Activated T-cell treated with anti-CD3 and anti-CD28 coated beads, Interleukin-2, amount 50 U/mL, for 1 hour (primary cell): ENCODE data around the gene SLC35B1.
"Not testable (repeated sequence)": the region's sequence is repeated elsewhere in the genome, so short reads cannot be mapped to it uniquely, and the experiment has no call there.

Experiments
- DNase-seq: peaks from one replicate; pipeline ENCODE4 v3.0.0-alpha.2; 2020

Gene SLC35B1

DNA sequence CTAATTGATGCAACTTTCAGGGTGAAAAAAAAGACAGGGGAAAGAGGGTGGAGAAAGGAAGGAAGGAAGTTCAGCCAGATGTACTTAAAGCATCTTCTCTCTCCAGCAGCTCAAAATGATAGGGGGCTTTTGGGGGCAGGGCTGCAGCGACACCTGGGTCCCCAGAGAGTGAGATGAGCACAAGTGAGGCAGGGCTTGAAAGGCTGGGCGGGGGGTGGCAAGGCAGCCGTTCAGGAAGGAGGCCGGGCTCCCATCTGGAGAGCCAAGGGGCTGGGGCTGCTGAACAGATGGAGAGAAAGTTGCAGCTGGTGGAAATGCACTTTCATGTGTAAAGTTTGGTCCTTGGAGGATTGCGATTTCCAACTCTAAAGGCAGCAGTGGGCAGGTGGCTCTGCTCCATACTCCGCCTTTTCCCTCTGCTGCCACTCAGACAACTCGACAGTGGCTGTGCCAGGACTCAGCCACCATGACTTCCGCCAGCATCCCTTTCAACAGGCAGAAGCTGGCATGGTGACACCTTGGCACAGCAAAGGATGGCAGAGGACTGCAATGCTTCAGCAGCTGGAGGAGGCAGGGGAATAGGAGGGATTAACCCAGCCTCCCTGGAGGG lies 7.7 kb downstream of the SLC35B1 start:
- no peak for DNase-seq

DNA sequence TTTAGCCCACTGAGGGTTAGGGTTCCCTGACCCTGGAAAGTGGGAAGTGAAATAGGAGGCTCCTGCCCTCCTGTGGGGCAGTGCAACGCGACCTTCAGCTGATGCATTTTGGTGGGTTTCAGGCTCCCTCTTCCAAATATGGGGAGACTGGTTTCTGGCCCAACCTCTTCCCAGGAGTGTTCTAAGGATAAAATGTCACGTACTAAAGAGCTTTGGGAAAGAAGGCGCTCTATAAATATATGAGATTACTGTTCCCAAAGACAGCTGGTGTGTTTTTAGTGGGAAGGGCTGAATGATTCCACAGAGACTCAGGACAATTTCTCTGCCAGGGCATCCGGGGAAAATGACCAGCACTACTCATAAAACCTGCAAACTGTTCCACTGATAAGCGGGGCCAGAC lies 9.8 kb downstream of the SLC35B1 start:
- DNase-seq = no peak

DNA sequence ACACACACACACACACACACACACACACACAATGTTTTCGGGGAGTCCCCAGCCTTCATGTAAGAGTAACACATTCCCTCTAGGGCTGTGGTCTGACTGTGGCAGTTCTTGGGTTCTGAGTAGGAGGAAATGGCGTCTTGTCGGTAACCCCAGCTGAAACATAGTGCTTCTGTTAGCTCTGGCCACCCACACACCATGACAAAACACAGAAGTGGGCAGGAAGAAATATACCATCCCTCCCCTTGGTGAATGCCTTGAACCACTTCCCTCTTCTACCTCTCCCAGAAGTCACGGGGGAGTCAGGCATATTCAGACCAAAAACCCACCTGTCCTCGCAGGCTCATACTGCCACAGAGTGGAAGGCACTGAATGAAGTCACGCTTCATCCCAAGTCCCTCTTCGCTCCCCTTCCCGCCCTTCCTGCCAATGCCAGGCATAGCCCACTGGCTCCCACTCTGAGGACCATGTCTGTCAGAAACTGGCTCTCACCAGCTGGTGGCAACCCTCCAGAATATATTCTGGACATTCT lies 11.5 kb downstream of the SLC35B1 start:
- peak; percentile 50 for DNase-seq

DNA sequence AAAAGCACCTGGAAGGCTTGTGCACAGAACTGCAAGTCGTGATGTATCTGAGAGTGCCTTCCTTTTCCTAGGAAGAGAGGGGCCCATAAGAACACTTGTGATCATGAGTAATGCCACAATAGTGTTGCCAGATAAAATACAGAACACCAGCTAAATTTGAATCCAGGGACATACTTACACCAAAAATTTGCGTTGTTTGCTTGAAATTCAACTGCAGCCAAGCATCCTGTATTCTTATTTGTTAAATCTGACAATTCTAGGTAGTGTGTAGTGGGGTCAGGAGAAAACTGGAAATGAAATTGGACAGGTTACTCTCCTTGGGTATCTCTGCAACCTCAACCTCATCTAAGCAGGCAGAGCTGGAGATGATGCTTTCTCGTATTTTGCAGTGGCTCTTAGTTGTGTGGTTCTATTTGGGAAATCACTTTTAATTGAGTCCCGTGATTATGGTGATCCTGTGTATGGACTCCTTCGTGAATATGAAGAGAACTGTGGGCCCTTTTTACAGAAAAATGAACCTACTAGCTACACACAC lies 12.0 kb downstream of the SLC35B1 start:
- DNase-seq = no peak

DNA sequence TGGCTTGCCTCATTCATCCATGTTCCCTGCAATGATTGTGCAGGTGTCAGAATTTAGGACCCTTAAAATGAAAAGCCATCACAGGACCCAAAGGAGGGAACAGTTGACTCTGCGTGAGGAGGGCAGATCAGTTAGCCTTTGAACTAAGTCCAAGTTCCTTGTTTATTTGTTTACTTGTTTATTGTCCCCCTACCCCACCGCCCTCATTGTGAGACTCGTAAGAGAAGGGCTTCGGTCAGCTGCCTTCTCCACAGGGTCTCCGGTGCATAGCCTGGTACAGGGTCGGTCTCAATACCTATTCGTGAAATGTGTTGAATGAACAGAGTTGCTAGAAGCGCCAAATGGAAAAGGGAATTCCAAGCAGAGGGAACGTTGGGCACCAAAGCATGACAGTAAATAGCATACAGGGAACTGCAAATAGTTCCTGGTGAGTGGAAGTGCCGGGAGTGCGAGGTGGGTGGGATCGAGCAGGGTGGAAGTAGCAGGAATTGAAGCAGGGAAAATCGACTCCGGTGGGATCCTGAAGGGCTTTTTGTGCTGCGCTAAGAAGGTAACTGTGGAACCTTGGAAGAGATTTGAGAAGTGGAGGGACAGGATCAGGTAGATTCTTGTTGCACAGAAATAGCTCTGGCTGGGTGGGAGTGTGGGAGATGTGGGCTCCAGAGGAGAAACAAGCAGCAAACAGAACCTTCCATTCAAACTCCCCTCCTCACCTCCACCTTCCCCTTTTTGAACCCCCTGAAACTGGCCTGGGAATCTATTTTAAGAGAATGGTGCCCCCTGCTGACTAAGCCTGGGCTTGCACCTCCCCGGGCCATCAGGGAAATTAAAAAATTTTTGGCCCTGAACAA lies 12.7 kb downstream of the SLC35B1 start:
- peak; percentile 82 for DNase-seq

DNA sequence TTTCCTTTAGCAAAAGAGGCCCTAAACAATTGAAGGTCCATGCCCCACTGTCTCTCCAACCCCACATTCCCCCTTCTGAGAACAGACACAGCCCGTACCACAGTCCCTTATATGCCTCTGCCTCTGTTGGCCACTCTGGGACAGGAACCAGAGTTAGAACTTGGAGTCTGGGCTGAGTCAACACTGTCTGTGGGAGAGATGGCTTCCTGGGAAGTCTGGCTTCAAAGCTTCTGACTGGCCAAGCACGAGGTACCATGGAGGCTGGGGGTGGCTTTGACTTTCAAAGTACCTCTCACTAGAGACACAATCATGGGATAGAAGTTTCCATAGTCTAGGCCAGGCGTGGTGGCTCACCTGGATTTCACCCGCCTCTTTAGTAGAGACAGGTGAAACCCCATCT lies 15.0 kb downstream of the SLC35B1 start:
- no peak for DNase-seq

DNA sequence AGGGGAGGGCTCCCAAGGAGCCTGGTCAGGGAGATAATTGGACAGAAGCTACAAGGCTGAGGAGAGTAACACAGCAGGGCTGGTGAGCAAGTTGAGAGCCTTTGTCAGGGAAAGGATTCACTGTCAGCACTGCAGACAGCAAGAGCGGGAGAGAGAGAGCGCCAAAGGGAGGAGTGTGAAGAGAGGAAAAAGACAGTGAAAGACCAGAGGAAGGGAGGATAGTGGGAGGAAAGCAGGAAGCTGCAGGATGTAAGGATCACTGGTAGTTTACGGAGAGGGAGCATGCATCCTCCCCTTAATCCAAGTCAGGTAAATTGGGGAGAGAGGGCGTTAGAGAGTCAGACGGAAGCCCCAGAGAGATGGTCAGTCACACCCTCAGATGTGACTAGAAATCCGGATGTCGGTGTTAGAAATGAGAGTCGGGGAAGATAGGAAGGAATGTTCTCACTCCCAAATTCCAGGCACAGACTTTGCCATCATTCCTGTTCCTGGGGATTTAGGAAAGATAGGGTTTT lies 16.0 kb downstream of the SLC35B1 start:
- no peak for DNase-seq

DNA sequence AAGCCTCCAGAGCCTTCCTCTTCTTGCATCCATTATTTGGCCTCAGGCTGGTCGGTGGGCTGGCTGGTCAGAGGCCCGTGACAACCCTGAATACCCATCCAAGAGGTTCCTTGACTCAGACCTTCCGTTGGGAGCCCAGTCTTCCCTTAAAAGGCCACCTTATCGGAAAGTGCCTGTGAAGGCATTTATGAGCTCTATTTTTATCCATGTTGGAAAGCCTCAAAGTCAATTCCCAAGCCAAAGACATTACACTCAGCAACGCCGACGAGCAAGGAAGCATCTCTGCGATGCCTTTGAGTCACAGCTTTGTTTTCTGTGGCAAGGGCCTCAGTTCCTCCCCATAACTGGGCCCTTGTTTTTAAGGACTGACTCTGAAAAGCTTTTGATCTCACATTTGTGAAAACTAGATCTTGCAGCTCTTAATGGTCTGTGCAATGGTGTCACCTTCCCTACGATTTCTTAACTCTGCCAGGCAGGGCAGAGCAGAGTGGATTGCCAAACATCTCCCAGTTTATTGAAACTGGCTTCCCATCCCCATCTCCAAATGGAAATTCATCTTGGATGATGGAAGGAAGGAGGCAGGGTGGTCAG lies 16.6 kb downstream of the SLC35B1 start:
- no peak for DNase-seq

DNA sequence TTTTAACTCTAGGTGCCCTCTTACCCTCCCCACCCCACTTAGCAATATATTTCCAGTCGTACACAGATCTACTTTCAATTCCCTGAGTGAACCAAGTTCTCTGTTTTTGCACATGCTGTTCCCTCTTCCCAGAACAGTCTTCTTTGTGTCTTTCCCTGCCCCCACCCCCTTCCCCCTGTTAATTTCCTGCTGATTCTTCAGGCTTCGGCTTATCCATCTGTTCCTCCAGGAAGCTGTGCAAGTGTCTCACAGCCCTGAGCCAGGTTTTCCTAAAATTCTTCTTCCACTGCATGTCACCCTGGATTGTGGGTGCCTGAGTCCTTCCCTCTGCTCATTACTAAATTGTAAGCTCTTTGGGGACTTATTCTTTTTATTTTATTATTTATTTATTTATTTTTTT lies 17.5 kb downstream of the SLC35B1 start:
- no peak for DNase-seq

DNA sequence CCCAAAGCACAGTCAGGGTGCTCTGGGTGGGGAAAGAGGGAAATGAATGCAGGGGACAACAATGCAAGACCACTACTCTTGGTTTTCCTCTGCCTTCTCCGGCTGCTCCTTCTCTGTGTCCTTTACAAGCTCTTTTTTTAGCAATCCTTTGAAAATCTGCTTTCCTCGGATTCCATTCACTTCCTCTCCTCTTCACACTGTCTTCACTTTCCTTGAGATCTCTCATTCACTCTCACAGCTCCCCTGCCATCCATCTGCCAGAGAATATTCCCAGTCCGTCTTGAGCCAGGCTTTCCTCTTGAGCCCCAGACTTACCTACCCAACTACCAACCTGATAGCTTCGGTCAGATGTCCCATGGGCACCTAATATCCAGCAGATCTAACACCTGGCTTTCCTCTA lies 18.9 kb downstream of the SLC35B1 start:
- no peak for DNase-seq

DNA sequence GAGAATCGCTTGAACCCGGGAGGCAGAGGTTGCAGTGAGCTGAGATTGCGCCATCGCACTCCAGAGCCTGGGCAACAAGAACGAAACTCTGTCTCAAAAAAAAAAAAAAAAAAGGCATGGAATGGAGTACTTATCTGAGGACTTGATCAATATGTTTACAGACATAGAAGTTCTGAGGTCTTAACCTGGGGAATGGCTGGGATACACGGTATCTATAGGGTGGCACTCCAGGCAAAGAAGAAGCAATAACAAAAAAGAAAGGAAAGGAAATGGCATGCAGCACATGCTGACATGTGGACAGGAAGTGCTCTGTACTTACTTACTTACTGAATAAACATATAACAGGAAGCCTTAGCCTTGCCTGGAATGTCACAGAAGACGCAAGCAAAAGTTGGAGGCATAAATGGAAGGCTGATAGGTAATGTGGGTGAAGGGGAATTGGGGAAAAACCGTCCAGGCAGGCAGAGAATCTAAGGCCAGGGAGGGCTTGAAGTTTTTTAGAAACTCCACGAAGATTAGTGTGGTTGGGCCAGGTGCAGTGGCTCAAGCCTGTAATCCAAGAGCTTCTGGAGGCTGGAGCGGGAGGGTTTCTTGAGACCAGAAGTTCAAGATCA lies 19.8 kb downstream of the SLC35B1 start:
- no peak for DNase-seq

DNA sequence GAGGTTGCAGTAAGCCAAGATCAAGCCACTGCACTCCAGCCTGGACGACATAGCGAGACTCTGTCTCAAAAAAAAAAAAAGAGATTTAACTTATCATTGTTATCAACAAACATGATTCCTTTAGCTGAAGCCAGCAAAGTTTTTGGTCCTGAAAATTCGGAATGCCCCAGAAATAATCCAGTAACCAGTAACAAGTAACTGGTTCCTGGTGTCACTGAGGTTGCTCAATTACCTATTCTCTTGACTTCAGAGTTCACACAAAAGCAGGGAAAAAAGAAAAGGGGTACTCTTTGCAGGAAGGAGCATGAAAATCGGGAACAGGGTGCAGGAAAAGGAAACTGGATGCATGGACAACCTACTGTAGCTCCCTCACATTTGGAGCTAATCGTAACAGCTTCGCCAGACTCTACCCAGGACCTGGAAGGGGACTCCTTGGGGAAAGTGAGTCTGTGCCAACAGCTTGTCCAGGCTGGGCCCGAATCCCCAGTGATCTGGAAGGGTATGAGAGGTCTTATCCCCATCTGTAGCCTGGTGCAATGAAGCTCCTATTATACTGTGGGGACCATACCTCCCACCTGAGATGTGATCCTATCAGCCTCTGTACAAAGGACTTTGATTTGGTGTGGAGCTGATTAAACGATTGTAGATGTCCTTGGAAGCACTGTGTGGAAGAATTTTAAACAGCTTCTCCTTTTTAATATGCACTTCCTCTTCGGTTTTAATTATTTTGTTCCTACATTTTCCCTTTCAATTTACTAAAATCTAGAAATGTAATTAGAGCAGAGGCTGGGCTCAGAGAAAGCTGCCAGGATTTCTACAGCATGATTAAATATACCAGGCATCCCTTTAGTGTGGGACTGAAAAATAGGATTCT lies 26.4 kb downstream of the SLC35B1 start:
- DNase-seq = no peak

DNA sequence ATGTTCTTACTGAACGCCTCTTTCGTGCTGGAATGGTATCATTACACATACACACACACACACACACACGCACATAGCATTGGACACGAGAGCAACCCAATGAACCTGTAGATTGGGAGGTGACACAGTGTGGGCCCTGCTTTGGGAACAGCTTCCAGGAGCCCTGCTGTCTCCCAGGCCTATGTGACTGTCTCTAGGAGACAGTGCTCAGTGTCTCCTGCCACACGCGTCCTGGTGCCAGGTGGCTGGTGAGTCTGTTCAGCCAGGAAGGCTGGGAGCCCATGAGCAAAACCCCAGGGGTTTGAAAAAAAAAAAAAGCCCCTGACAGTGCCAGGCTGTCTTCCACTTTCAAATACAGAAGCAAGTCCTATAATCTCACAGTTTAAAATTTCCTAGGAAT lies 27.4 kb downstream of the SLC35B1 start:
- no peak for DNase-seq

DNA sequence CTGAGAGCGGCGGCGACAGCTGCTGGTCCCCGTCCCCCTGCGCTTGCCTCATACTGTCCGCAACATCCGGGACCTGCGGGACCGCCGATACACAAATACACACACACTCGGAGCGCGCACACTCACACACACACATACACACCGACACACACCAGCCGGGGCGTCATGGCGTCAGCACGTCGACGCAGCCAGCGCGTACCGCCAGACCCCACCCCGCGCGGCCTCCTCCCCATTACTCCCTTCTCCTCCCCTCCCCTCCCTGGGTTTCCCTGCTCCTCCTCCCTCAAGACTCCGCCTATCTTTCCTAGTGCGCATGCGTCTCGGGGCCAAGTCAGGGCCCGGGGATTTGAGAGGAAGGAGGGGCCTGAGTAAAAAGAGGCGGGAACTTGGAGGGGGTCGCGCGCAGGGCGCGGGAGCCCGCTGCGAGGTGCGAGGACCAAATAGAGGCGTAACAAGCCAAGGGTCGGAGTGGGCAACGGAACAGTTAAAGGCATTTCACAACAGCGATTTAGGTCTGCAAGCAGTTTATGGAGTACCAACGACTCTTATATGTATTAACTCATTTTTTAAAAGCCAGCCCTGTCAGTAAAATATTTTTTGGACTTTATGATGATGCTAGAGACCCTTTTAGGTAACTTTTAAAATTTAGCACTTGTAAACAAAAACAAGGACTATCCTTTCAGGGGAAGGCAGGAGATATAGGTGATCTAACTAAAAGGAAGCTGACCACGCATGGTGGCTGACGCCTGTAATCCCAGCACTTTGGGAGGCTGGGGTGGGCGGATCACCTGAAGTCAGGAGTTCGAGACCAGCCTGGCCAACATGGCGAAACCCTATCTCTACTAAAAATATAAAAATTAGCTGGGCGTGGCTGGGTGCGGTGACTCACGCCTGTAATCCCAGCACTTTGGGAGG lies 29.6 kb downstream of the SLC35B1 start, which contains the start of gene SPOP:
TSS of gene SPOP (minus strand) at position 165 of the 915 bp plus-strand sequence. CDS start 55,287 bp downstream, outside the sequence.
- DNase-seq = peak; percentile 97

DNA sequence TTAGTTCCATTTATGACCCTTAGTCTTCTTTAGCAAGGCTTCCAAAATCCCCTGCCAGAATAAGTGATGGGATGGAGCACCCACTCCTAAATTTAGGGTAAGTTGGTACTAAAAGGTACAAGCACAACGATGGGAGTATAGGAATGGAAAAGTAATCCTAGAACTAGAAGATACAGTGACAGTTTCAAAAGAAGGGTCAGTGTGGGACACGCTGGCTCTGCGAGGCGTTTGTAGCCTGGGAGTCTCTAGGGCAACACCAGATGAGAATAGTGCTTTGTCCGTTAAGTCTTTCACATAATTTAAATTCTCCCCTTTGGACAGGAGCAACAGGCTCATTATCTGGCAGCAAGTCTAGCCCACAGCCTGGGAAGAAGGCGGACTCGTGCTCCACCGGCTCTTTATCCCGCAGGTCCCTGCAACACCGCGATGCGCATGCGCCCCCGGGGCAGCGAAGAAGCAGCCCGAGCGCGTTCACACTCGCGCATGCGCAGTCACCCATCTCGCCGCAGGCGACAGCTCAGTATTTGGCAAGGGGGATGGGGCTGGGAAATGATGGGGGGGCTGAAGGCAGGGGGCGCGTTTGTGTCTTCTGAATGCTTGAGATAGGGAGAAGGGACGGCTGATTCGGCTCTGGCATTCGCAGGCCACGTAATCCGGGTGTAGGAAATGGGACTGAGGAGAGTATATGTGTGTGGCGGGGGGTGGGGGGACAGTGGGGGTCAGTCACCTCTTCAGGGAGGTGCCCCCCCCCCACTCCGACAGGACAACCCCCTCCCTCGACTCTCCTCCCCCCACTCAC lies 30.4 kb downstream of the SLC35B1 start:
- peak; percentile 95 for DNase-seq

DNA sequence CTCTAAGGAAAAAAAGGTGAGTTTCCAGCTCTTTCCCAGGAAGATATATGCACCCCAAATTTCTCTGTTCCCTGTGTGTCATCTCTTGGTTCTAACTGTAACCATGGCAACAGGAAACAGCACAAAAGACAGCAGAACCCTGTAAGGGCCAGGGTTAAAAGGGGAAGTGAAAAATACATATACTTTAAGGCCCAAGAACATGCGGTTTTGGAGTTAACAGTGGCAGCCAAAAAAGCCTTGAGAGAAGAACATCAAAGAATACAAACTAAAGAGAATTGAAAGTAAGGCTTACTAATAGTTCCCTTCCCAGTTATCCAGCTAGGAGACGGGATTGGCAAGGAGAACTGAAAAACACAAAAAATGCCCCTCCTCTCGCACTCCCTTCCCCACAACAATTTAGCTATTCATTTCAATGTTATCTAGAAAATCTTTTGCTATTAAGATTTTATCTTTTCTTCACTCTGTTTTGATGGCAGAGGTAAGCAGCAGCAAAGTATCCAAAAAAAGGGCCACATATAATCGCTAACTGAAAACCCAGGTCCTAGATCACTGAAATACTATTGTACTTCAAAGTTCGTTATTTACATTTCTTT lies 31.4 kb downstream of the SLC35B1 start:
- no peak for DNase-seq

DNA sequence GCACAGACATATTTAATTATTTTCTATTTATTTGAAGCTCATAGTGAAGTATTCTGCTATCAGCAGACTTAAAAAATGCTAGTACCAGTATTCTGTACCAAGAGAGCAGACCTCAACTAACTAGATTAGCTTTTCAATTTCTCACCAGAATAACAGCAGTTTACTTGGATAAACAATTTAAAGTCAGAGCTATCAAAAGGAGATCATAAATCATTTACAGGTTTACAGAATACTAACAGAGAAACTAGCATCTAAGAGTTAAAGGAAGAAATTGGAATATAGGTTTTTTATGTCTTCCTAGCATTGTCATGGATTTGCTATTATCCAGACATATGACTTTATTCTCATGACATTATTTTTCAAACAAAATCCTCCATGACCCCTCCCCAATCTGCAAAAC lies 33.3 kb downstream of the SLC35B1 start:
- no peak for DNase-seq

DNA sequence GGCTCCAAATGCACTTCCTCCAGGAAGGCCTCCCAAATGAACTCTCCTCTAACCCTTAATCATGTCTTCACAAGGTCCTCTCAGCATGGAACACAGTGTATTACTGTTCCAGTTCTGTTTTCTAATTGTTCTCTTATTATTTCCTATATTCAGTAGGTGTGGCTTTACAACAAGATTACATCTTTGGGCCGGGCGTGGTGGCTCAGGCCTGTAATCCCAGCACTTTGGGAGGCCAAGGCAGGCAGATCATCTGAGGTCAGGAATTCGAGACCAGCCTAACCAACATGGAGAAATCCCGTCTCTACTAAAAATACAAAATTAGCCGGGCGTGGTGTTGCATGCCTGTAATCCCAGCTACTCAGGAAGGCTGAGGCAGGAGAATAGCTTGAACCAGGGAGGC lies 34.1 kb downstream of the SLC35B1 start:
- DNase-seq = not testable (repeated sequence)

DNA sequence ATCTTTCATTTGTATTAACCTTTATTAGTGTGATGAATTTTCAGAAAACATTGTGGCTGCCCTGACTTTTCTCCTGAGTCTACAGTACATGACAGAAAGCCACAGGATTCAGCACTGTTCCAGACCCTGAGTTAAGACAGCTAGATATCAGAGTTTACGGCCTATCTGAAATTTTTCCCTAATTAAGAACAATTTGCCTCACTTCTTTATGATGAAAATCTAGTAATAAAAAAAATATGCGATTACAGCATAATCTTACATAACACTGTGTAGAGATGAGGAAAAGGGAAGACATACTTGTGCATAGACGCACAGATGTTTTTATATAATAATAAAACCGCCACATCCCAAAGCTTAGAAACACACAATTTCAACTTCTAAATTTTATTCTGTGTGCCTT lies 37.1 kb downstream of the SLC35B1 start:
- no peak for DNase-seq
